GM12878 (cell line): ENCODE measurements around the gene DCAF7. TPM values are rescaled to one million over a fixed set of nuclear protein-coding genes. Genes with fewer than 3 reads are reported as not detected.

Experiments
- BACH1 ChIP-seq: fragments of 450-650 bp; IDR thresholded peaks from 2 replicates; pipeline ENCODE4 v1.6.1; 2017; ENCODE audit warnings: mild to moderate bottlenecking, borderline replicate concordance
- CBX5 ChIP-seq: sonication (generic); IDR thresholded peaks from 2 replicates; pipeline ENCODE4 v1.6.1; 2016; ENCODE audit warnings: low read depth, moderate library complexity, mild to moderate bottlenecking, inconsistent platforms
- E4F1 ChIP-seq: fragments of 450-650 bp; IDR thresholded peaks from 2 replicates; pipeline ENCODE4 v1.6.1; 2018; ENCODE audit warnings: borderline replicate concordance, mild to moderate bottlenecking; ENCODE audit not compliant: partially characterized antibody
- EZH2 ChIP-seq: IDR thresholded peaks from 2 replicates; pipeline ENCODE4 v1.6.1; 2012; ENCODE audit warnings: low read depth, mild to moderate bottlenecking, control low read depth, inconsistent platforms, low read length, borderline replicate concordance; ENCODE audit not compliant: control insufficient read depth
- FOXK2 ChIP-seq: fragments of 450-650 bp; IDR thresholded peaks from 2 replicates; pipeline ENCODE4 v1.6.1; 2017; ENCODE audit warnings: mild to moderate bottlenecking, moderate library complexity
- FOXM1 ChIP-seq: IDR thresholded peaks from 2 replicates; pipeline ENCODE4 v1.6.1; 2012; ENCODE audit warnings: low read depth, mild to moderate bottlenecking, inconsistent platforms, low read length, moderate library complexity
- IRF3 ChIP-seq: fragments of 450-650 bp; IDR thresholded peaks from 2 replicates; pipeline ENCODE4 v1.6.1; 2014; ENCODE audit warnings: mild to moderate bottlenecking
- LARP7 ChIP-seq: fragments of 450-650 bp; IDR thresholded peaks from 2 replicates; pipeline ENCODE4 v1.6.1; 2017; ENCODE audit warnings: mild to moderate bottlenecking
- MLLT1 ChIP-seq: fragments of 450-650 bp; IDR thresholded peaks from 2 replicates; pipeline ENCODE4 v1.6.1; 2016; ENCODE audit warnings: mild to moderate bottlenecking
- MYB ChIP-seq: fragments of 150-350 bp; IDR thresholded peaks from 2 replicates; pipeline ENCODE4 v1.6.1; 2014; ENCODE audit warnings: mild to moderate bottlenecking, low read depth, low read length, borderline replicate concordance
- MYC ChIP-seq: IDR thresholded peaks from 2 replicates; pipeline ENCODE4 v1.6.1; 2011; ENCODE audit warnings: mild to moderate bottlenecking, low read length, moderate library complexity, inconsistent platforms; ENCODE audit not compliant: insufficient read depth, insufficient replicate concordance, insufficient read length, severe bottlenecking
- NFYA ChIP-seq: IDR thresholded peaks from 2 replicates; pipeline ENCODE4 v1.6.1; 2011; ENCODE audit warnings: low read depth, mild to moderate bottlenecking, low read length, improper control_type of control experiment, borderline replicate concordance
- POU2F2 ChIP-seq: IDR thresholded peaks from 3 replicates; pipeline ENCODE4 v1.6.1; 2011; ENCODE audit warnings: low read depth, mild to moderate bottlenecking, low read length, borderline replicate concordance
- RB1 ChIP-seq: fragments of 450-650 bp; formaldehyde crosslinking; IDR thresholded peaks from 2 replicates; pipeline ENCODE4 v1.6.1; 2017; ENCODE audit warnings: mild to moderate bottlenecking, borderline replicate concordance
- RFX5 ChIP-seq: IDR thresholded peaks from 2 replicates; pipeline ENCODE4 v1.6.1; 2011; ENCODE audit warnings: low read depth, low read length, improper control_type of control experiment
- SMAD1 ChIP-seq: fragments of 450-650 bp; IDR thresholded peaks from 2 replicates; pipeline ENCODE4 v1.6.1; 2018; ENCODE audit warnings: mild to moderate bottlenecking, low read depth; ENCODE audit not compliant: partially characterized antibody
- SUZ12 ChIP-seq: fragments of 200-600 bp; sonication (generic); IDR thresholded peaks from one replicate; pipeline ENCODE4 v1.6.1; 2018; ENCODE audit warnings: antibody characterized with exemption, mild to moderate bottlenecking; ENCODE audit not compliant: unreplicated experiment
- ZBTB4 ChIP-seq: fragments of 450-650 bp; formaldehyde crosslinking; IDR thresholded peaks from 2 replicates; pipeline ENCODE4 v1.4.0; 2022; ENCODE audit warnings: mild to moderate bottlenecking, moderate library complexity
- ZNF24 ChIP-seq: fragments of 450-650 bp; IDR thresholded peaks from 2 replicates; pipeline ENCODE4 v1.6.1; 2017; ENCODE audit warnings: antibody characterized with exemption, mild to moderate bottlenecking
- ZNF274 ChIP-seq: IDR thresholded peaks from one replicate; pipeline ENCODE4 v1.8.0; 2011; ENCODE audit not compliant: insufficient read length, insufficient read depth
- ZNF384 ChIP-seq: IDR thresholded peaks from 2 replicates; pipeline ENCODE4 v1.6.1; 2012; ENCODE audit warnings: low read depth, mild to moderate bottlenecking, low read length, improper control_type of control experiment, borderline replicate concordance
- ZNF622 ChIP-seq: fragments of 450-650 bp; IDR thresholded peaks from 2 replicates; pipeline ENCODE4 v1.6.1; 2017; ENCODE audit warnings: mild to moderate bottlenecking, inconsistent platforms
- polyA plus RNA-seq, 11 experiments: library from polyadenylated mRNA; depleted of rRNA in 4 of 11; unstranded in 6 of 11; stranded (reverse) in 5 of 11; fragments of >200 nt; fragmentation: Nextera tagmentation in 4 of 11; fragmentation: Illumina TruSeq in 1 of 11; extraction: Ambion mirVana in 4 of 11; extraction: Trizol in 1 of 11; gene quantifications; 1 replicate in 1 of 11; 2 replicates in 10 of 11; pipeline versions ENCODE4 v1.2.1 to v1.2.3, GENCODE V29; 2011 to 2016; ENCODE audit warnings: inconsistent platforms in 2 of 11, missing spikeins in 2 of 11, low read depth in 1 of 11
- total RNA-seq, 4 experiments: library from RNA; depleted of rRNA in 3 of 4; stranded (reverse); fragments of >200 nt in 3 of 4; fragmentation: Illumina TruSeq in 1 of 4; extraction: Trizol in 1 of 4; gene quantifications; 2 replicates each; pipeline versions ENCODE4 v1.2.1 to v1.2.3, GENCODE V29; 2013 to 2021

The DCAF7 gene
- total and polyA plus RNA-seq, 10 of the 15 experiments (the other 5 are each of a cell fraction or from before 2014, with no cell fraction given): 27.0 to 103 (median 54.5) TPM

GRCh38 chr17:63549946-63550816 lies at the start of gene DCAF7 (continued):
- TF ChIP-seq FOXK2 (no peak), ZNF622 (no peak), MYB (peak; percentile 56), E4F1 (peak; percentile 79), SMAD1 (no peak), POU2F2 (peak; percentile 56; the same call in 2 of the 3 replicates), FOXM1 (no peak), ZBTB4 (CRISPR knock-in tag) (no peak), CBX5 (no peak), LARP7 (peak; percentile 64), EZH2 (no peak), MYC (no peak), ZNF384 (no peak), ZNF274 (no peak), RFX5 (peak; percentile 20; the same call in 1 of the 2 replicates), SUZ12 (no peak), NFYA (peak; percentile 89), BACH1 (peak; percentile 66; the same call in 1 of the 2 replicates), MLLT1 (peak; percentile 17; the same call in 1 of the 2 replicates), RB1 (no peak), ZNF24 (no peak), IRF3 (peak; percentile 98)
